ENCODE data around the gene RAB9A.
A peak's percentile ranks its signal among the peaks of the same experiment; 100 is the strongest.

RAB9A gene

GRCh38 chrX:13741695-13742094, 52.8 kb downstream of the RAB9A start:
- no peak for DNase-seq (ENCODE audit: low spot score)
- TF ChIP-seq, protein P1, sequence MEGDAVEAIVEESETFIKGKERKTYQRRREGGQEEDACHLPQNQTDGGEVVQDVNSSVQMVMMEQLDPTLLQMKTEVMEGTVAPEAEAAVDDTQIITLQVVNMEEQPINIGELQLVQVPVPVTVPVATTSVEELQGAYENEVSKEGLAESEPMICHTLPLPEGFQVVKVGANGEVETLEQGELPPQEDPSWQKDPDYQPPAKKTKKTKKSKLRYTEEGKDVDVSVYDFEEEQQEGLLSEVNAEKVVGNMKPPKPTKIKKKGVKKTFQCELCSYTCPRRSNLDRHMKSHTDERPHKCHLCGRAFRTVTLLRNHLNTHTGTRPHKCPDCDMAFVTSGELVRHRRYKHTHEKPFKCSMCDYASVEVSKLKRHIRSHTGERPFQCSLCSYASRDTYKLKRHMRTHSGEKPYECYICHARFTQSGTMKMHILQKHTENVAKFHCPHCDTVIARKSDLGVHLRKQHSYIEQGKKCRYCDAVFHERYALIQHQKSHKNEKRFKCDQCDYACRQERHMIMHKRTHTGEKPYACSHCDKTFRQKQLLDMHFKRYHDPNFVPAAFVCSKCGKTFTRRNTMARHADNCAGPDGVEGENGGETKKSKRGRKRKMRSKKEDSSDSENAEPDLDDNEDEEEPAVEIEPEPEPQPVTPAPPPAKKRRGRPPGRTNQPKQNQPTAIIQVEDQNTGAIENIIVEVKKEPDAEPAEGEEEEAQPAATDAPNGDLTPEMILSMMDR (IDR thresholded peaks at IDR 0.05; ENCODE audit: extremely low read depth, missing control alignments): no peak

DNA sequence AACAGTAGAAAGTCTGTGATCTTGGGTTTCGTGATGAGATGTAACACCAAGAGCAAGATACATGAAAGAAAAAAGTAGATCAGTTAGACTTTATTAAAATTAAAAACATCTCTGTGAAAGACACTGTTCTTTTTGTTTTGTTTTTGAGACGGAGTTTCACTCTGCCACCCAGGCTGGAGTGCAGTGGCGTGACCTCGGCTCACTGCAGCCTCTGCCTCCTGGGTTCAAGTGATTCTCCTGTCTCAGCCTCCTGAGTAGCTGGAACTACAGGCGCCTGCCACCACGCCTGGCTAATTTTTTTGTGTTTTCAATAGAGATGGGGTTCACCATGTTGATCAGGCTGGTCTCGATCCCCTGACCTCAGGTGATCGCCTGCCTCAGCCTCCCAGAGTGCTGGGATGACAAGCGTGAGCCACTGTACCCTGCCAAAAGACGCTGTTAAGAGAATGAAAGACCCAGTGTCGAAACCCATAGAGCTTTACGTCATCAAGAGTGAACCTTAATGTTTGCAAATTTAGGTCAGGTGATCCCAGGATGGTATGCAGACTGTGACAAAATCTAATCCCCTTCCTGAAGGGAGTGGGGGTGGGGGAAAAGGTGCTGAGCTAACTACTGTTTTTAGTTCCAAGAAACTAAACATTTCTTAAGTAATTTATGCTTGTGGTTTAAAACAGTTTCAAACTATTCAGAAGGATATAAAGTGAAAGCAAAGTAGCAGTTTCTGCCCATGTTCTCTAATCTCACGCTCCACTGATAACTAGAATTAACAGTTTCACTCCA, 53.7 kb downstream of the RAB9A start:
- TF ChIP-seq, protein P1 (IDR thresholded peaks at IDR 0.05; ENCODE audit: extremely low read depth, missing control alignments): no peak
- peak; percentile 42 for DNase-seq (ENCODE audit: low spot score)

GRCh38 chrX:13747836-13748235, 58.9 kb downstream of the RAB9A start:
- TF ChIP-seq, protein P1 (IDR thresholded peaks at IDR 0.05; ENCODE audit: extremely low read depth, missing control alignments): peak; percentile 23
- no peak for DNase-seq (ENCODE audit: low spot score)

DNA sequence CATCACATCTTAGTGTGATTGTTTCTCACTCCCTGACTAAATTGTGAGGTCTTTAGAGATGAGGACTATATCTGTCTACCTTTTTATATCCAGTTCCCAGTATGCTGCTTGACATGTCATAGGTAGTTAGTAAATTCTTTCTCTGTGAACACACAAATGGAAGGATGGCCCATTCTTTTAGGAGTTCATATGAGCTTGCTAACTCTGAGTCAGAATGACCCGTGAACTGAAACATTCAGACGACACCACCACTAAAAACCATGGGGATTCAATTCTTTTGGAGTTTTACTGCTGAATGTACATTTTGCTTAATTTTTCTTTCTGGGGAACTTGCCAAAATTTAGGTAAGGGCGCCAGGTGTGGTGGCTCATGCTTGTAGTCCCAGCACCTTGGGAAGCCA, 59.6 kb downstream of the RAB9A start:
- DNase-seq (ENCODE audit: low spot score): no peak
- TF ChIP-seq, protein P1 (IDR thresholded peaks at IDR 0.05; ENCODE audit: extremely low read depth, missing control alignments): no peak

GRCh38 chrX:13750204-13750603, 61.3 kb downstream of the RAB9A start:
- TF ChIP-seq, protein P1 (IDR thresholded peaks at IDR 0.05; ENCODE audit: extremely low read depth, missing control alignments): no peak
- no peak for DNase-seq (ENCODE audit: low spot score)

GRCh38 chrX:13750812-13751211, 61.9 kb downstream of the RAB9A start:
- TF ChIP-seq, protein P1 (IDR thresholded peaks at IDR 0.05; ENCODE audit: extremely low read depth, missing control alignments): no peak
- DNase-seq (ENCODE audit: low spot score): no peak

DNA sequence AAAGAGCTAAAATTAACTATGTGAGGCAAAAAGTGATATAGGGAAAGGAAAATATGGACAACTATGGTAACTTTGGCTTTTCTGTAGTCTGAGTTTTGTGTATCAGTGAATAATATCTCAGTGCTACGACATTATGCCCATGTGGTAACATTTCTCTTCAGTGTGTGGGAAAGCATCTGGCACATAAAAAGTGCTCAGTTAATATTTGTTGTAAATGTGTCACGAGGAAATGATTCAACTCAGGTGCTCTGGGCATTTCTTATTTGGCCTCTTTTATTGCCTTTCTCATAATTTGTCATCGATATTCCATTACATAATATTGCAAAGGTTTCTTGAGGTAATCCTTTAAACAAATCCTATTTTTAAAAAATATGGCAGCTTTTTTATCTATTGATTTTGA, 63.2 kb downstream of the RAB9A start:
- TF ChIP-seq, protein P1 (IDR thresholded peaks at IDR 0.05; ENCODE audit: extremely low read depth, missing control alignments): no peak
- no peak for DNase-seq (ENCODE audit: low spot score)

Data from GM20000 (cell line).